HG02852 (cell line): ENCODE measurements around the gene TAOK3.

Experiments used
- ATAC-seq: cut with Tn5 transposase; IDR thresholded peaks from one replicate; pipeline ENCODE4 v1.9.1; 2021; ENCODE audit warnings: mild to moderate bottlenecking, moderate library complexity; ENCODE audit not compliant: unreplicated experiment

The TAOK3 gene

GRCh38 chr12:118102609-118103008 lies 270.1 kb downstream of the TAOK3 start:
- ATAC-seq, result no peak

- ATAC-seq, result no peak
These were observed 270.6 kb downstream of the TAOK3 start for GRCh38 chr12:118102070-118102469.

- no peak for ATAC-seq
These were observed 271.7 kb downstream of the TAOK3 start for GRCh38 chr12:118101051-118101450.
